Stimulated activated CD8-positive, alpha-beta memory T cell treated with anti-CD3 and anti-CD28 coated beads, Interleukin-7, amount 100 ng/mL, for 24 hours (primary cell): ENCODE results near the gene NABP2.
A peak's percentile ranks its signal among the peaks of the same experiment; 100 is the strongest.
"Not testable (repeated sequence)": the region's sequence is repeated elsewhere in the genome, so short reads cannot be mapped to it uniquely, and the experiment has no call there.

Experiments
- DNase-seq: peaks from one replicate; pipeline ENCODE4 v3.0.0-alpha.2; 2020; ENCODE audit warnings: low read depth

Gene NABP2

DNA sequence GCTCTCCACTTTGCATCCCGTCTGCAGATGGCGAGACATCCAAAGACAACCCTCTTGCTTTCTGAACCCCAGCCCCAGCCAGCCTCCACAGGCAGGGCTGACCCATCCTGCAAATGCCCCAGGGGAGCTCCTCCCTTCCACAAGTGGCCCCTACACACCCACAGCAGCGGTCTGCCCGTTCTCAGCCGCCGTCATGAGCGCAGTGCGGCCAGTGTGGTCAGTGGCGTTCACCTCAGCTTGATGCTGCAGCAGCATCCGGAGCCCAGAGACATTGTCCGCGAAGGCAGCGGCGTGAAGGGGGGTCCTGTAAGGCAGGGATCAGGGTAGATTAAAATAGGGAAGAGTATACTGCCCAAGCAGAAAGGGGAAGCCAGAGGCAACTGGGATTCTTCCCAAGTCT, 20.4 kb downstream of the NABP2 start:
- no peak for DNase-seq

DNA sequence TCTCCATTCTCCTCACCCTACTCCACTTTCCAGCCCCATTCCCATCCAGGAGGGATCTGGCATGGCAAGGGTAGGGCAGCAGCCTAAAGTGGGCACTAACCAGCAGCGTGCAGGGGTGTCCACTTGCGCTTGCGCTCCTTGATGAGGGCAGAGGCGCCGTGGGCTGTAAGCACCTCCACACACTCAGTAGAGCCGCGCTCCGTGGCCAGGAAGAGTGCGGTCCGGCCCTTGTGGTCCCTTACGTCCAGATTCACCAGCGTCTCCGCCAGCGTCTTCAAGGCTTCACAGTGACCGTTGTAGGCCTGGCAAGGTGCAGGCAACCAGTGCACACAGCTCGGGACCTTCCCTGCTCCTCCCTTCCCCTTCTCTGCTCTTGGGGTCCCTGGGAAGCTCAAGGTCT, 23.8 kb downstream of the NABP2 start:
- DNase-seq, result no peak

DNA sequence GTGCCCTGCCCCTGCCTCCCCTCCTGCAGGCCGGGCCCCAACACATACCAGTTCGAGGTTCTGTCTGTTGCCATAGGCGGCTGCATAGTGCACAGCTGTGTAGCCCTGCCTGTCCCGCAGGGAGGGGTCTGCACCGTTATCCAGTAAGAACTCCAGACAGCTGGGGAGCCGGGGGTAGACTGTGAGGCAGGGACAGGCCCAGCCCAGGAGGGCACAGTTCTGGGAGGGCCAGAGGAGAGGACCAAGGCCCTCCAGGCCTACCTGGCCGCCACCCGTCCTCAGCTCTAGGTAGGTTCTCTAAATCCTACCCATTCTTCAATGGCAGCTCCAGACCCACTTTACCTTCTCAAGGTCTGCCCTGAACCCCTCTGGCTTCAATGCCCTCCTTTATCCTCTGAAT, 24.6 kb downstream of the NABP2 start:
- DNase-seq, result no peak

DNA sequence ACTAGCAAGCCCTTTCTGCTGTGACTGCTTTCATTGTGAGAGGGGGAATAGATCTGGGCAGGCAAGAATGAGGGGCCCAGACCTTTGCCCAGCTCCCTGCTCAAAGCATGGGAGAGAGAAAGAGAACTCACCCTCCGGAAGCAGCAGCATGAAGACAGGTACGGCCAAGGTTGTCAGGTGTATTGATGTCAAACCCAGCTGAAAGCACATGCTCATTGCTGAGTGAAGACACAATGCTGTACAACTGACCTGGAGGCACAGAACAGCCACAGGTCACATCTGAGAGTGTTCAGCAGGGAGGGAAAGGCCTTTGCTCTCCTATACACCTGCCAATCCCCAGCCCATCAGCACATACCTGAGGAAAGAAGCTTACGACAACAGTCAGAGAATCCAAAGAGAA, 28.5 kb downstream of the NABP2 start:
- DNase-seq, result no peak

DNA sequence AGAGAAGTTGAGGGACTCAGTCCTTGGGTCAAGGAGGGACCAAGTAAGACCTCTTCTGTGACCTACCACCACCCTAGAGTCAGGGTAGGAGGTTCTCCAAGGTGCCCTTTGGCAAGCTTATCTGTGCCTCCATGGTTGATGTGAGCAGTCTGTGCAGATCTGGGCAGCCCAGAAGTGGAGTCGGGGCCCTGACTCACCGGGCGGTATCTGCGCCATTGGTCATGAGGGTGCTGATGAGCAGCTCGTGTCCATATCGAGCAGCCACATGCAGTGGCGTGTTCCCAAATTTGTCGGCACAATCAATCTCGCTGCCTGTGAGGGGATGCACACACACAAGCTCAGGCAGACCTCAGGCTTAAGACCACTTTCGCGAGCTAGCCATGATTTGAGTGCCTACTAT, 28.9 kb downstream of the NABP2 start:
- DNase-seq, result no peak

DNA sequence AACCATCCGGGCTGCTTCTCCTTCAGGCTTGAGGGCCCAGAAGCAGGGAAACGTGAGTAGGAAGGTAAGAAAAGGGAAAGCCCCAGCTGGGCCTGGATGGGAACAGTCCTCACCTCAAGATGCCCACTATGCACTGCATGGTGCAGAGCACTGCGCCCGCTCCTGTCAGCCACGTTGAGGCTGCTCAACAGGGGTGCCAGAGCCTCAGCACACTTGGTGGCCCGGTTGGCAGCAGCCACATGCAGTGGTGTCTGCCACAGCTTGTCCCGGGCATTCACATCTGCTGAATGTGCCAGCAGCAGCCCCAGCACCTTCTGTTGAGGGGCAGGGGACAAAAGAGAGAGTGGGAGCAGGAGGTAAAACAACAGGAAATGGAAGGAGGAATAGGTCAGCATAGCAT, 31.5 kb downstream of the NABP2 start:
- DNase-seq, result no peak

DNA sequence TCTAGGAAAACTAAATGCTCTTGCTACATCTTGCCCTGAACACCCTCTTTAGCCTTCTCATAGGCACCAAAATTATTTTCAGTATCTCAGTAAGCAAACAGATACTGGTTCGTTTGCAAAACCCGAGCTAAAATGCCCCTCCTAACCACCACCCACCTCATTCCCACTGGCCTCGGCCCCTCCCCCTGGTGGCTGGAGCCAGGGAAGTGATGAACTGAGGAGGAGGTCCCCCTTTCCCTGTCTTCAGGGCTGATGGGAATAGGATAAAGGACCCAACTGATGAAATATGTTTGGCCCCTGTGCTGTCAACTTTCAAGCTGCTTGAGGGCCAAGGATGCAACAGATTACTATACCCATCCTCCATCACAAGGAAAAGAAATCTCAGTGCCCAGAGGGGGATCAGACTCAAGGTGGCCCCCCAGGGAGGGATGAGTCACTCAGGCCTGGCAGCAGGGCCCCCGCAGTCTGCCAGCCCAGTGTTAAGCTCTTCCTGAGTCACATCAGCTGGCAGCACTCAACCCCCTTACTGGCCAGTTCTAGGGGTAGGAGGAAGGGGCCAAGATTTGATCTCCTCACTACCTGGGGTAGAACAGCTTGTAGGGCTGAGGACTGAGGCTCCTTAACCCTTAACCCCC, 32.3 kb downstream of the NABP2 start:
- no peak for DNase-seq

DNA sequence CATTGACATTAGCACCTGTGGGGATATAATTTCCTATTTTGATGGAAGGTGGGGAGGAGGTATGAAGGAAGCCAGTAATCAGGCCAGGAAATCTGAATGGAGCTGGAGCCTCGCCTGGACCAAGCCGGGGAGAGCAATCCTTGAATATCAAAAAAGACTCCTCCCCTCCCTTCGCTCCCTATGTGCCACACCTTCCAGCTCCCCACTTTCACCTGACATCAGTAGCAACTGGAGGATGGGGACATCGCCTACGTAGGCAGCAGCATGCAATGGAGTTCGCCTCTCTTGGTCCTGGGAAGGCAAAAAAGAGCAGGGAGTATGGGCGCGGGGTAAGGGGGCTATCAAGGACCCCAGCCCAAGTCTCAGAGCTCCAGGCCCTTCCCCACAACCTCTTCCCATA, 32.9 kb downstream of the NABP2 start:
- no peak for DNase-seq

DNA sequence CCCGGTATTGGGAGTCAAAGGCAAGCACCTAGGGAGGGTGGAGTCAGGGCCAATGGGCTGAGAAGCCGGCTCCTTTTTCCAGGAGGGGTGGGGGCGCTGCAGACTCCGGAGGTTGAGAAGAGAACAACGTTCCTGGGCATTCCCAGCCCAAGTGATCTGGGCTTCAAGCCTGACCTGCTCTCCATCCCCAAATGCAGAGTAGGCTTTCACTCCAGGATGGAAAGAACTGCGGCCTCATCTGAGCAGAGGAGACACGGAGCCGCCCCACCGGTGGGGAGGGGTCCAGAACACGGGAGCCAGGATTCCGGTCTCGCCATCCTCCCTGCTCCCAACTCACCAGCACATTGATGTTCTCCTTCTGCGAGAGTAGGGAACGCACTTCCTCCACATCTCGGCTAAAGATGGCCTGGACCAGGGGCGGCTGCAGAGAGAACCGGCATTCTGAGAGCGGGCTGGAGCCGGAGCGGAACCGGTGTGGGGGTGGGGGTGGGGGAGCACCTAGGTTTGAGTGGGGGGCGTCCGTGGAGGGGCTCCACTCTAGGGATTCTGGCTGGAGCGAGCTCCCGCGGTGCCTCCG, 33.4 kb downstream of the NABP2 start:
- no peak for DNase-seq

DNA sequence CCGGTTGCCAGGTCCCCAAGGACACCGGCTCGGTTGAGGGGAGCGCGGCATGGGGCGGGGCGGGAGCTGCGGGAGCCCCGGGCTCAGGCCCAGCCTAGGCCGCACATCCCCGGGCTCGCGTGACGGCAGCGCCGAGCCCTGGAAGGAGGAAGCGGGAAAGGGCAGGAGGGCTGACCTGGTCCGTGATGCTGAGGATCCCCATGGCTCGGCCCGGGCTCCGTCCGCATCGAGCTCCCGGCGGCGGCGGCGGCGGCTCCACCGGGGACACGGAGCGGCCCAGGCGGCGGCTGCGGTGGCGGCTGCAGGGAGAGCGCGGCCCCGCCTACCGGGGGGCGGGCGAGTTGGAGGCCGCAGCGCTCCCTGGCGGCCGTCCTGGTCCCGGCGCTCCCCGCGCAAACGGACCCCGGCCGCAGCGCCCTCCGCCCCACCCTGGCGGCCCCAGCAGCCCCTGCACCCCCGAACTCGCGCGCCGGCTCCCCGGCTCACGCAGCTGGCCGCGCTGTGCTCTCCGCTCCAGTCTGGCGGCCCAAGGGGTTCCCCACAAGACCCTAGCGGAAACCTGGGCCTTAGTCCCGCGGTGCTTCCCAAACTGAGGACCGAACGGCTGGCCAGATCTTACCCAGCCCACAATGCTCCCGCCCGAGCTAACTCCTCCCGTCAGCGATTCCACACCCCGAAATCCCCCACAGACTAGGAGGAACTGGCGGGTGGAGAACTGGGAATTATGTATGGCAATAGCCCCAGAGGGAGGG, 34.1 kb downstream of the NABP2 start, which contains the start of gene ANKRD52:
Gene ANKRD52, minus strand, starts transcription at position 317 of the 752 bp plus-strand sequence. Its CDS starts 115 bp downstream, at position 202.
- DNase-seq, result peak; percentile 54

DNA sequence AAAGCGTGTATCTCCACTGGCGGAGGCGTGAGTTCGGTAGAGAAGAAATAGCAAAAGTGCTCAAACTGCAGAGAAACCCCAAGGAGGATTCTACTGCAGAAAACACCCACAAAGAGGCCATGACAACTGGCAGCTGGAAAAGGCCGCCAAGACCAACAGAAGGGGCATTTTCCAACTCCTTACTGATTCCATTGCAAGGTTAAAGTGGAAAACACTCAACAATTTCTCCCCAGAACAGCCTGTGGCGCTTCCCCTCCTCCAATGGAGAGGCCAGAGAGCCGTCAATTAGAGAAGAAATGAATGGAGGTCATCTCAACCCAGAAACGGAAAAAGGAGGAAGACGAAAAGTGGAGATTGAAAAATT, 34.7 kb downstream of the NABP2 start:
- DNase-seq, result no peak

DNA sequence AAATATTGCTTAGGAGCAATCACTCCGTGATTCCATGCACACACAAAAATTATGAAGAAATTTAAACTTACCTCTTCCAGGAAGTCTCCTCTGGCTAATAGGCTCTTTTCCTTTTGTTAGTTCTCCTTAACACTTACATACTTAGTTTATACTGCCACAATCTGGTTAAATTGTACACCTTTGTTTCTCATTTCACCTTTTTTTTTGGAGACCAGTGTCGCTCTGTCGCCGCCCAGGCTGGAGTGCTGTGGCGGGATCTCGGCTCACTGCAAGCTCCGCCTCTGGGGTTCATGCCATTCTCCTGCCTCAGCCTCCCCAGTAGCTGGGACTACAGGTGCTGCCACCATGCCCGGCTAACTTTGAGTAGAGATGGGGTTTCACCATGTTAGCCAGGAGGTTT, 36.2 kb downstream of the NABP2 start:
- no peak for DNase-seq

DNA sequence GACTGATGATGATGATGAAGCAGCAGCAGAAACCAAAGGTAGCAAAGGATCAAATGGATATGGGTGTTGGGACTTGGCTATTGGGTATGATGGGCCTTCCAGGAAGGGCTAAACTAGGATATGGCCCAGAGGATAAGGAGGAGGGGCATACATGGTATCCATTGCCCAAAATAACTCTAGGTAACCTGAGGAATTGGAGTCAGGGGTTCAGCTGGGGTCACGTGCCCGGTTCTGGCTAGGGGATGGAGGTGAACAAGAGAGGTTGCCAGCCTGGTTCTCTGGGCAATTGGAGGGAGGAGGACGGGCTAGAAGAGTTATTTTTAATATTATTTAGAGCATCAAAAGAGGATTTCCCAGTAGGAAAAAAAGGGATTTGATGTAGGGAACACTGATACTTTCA, 36.8 kb downstream of the NABP2 start:
- no peak for DNase-seq

DNA sequence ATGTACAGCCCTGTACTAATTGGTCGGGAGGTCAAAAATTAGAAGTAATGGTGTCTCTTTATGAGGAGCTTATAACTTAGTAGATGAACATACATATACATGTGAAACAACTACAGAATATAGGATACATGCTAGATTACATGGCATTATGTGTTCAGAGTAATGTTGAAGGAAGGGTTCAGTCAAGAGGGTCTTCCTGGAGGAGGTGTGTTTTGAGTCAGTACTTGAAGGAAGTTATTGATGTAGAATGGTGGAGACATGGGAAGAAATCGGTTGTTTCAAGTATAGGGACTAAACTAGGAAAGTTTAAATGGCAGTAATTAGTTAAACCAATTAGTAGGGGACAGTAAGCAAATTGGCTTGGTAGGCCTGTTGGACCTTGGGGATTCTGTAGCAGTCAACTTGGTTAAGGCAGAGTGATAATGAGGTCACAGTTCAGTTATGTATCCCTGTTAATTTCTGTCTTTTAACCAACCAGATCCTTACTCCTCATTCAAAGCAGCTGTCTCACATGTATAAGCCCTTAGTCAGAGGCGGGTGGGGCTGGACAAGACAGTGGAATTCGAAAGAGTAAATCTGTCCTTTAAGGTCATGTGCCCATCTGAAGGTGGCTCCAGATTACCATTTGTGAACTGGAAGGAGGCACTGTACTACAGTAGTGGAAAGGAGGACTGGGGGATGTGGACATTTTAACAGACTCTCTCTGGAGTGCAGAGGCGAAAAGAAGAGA, 37.5 kb downstream of the NABP2 start:
- no peak for DNase-seq

DNA sequence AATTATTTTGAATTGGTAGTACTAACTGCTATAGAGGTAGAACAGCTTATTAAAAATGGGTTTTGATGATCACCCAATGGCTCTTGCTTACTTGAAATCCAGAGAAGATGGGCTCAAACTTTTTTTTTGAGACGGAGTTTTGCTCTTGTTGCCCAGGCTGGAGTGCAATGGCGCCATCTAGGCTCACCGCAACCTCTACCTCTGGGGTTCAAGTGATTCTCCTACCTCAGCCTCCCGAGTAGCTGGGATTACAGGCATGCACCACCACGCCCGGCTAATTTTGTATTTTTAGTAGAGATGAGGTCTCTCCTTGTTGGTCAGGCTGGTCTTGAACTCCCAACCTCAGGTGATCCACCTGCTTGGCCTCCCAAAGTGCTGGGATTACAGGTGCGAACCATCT, 38.8 kb downstream of the NABP2 start:
- DNase-seq, result not testable (repeated sequence)

DNA sequence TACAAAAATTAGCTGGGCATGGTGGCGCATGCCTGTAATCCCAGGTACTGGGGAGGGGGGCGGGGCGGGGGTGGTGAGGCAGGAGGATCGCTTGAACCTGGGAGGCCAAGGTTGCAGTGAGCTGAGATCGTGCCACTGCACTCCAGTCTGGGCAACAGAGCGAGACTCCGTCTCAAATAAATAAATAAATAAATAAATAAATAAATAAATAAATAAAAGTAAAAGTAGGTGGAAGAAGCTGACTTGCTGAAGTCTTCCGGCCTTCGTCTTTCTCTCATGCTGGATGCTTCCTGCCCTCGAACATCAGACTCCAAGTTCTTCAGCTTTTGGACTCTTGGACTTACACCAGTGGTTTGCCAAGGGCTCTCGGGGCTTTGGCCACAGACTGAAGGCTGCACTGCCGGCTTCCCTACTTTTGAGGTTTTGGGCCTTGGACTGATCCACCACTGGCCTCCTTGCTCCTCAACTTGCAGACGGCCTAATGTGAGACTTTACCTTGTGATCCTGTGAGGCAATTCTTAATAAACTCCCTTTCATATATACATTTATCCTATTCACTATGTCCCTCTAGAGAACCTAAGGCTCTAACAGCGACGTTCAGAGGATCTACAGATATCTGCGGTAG, 42.0 kb downstream of the NABP2 start:
- not testable (repeated sequence) for DNase-seq

DNA sequence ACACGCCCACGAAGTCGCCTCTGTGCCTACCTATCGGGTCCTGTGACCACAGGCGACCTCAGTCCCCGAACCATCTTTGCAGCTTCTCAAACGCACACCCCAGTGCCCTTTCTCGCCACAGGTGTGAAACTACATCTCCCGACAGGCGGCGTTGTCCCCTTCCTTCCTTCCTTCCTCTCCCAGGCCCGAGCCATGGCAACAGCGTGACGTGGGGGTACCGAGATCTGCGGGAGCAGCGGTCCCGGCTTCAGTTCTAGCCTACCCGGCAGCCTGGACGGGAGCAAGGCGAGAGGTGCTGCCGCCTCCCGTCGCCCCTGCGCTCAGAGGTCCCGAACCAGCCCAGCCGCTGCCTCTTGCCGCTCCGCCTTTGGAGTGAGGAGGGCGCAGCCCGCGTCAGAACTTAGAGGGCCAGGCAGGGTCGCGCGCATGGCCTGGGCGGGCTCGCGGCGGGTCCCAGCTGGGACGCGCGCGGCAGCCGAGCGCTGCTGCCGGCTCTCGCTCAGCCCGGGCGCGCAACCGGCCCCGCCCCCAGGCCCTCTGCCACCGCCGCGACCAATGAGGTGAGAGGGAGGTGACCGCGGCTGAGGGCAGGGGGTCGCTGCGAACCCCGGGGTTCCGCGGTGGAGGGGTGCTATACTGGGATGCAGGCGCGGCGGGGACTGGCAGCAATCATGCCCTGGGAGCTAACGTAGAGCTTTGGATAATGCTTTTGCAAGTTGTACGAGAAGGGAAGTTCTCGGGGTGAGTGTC, 42.7 kb downstream of the NABP2 start, which contains the start of gene COQ10A:
Gene COQ10A, plus strand, starts transcription at position 250 of the 750 bp plus-strand sequence. Its CDS starts 177 bp downstream, at position 427.
- peak; percentile 75 for DNase-seq

DNA sequence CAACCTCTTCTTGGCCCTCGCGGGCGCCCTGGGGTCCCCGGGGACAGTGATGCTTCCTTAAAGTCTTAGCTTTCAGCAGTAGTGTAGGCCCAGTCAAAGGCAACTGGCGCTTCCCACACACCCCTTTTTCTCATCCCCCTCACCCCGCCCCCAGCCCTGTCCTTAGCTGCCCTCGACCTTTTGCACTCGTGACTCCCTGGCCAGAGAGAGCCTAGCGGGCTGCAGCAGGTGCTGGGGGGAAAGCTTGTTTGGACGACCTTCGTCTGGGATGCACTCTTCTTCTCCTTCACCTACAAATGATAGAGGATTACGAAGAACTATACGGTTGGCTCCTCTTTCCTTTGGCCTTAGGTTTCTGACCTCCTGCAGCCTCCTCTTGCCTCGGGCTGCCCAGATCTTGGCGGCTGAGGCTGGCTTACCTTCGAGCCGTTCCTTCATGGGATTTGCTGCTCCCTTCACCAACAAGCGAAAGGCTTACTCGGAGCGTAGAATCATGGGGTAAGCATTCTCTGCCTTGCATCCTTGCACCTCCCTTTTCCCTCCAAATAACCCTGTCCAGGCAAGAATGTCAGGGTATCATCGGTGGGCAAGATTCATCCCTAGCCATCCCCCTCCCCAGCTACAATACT, 43.4 kb downstream of the NABP2 start:
- no peak for DNase-seq

DNA sequence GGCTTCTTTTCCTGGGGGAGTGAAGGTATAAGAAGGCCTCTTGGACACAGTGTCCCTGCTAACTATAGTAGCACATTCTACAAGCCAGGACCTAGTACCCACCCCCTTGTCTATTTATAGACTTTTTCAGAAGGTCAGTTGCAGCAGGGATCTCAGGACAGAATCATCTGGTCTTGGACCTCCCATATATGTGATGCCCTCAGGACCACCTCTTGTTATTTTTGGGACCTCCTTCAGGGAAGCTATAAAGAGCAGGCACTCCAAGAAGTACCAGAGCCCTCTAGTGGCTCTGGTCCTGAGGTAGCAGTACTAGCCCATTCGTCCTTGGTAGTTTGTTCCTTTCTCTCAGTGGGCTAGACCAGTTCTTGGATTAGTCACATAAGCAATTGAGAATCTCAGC, 46.9 kb downstream of the NABP2 start:
- DNase-seq, result no peak

DNA sequence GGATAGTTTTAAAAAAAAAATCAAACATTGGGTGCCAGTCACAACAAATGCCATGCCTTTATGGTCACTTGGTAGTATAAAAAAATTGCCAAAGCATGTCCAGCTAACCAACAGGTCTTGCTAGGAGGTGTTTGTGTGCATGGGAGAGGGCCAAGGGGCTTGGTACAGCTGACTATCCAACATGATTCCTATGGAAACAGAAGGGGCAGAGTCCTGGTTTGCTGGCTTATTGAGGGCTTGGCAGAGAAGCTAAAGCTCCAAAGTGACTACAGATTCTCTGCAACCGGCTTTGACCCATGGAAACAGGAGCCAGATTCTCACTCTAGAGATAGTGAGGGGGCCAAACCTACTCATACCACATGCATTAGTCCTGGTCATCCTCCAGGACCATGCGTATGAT, 48.3 kb downstream of the NABP2 start:
- not testable (repeated sequence) for DNase-seq

DNA sequence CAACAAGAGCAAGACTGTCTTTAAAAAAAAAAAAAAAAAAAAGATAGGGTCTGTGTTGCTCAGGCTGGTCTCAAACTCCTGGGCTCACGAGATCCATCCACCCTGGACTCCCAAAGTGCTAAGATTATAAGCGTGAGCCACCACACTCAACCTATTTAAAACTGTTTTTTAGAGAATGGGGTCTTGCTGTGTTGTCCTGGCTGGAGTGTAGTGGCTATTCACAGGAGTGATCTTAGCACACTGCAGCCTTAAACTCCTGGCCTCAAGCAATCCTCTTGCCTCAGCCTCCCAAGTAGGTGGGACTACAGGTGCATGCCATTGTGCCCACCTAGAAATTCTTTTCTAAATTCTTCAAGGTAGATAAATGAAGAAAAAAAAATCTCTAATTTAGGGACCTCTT, 50.2 kb downstream of the NABP2 start:
- DNase-seq, result no peak
